ENCODE measurements around the gene FBXW11.
"Not testable (repeated sequence)": the region's sequence is repeated elsewhere in the genome, so short reads cannot be mapped to it uniquely, and the experiment has no call there.

FBXW11 gene

DNA sequence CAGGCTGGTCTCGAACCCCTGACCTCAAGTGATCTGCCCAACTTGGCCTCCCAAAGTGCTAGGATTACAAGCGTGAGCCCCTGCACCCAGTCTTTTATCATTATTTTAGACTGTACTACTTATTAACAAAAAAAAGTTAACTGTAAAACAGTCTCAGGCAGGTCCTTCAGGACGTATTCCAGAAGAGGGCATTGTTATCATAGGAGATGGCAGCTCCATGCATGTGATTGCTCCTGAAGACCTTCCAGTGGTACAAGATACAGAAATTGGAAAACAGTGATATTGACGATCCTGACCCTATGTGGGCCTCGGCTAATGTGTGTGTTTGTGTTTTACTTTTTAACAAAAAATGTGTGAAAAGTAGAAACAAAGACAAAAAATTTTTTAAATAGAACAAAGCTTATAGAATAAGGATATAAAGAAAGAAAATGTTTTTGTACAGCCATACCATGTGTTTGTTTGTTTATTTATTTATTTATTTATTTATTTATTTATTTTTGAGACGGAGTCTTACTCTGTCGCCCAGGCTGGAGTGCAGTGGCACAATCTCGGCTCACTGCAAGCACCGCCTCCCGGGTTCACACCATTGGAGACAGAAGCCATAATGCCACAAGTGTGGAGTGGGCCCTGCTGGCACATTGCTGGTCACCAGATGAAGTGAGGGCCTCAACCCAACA is 13.8 kb upstream of the FBXW11 start:
- not testable (repeated sequence) for H3K4me3 ChIP-seq (ENCODE audit: low read depth, low read length)

DNA sequence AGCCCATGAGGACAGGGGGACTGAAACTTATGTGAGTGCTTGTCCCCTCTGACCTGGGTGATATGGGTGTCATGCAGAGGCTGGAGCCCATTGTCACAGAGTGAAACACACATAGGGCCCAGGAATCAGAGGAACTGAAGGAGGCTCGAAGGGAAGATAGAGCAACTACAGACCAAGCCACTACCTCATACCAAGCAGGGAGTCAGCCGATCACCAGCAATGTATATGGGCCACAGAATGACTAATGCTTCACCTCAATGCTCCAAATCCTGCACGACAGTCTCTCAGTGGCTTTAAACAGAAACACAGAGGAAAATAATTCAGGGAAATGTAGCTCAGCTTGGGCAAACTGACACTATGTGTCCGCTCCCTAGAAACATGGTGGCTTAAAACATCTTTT is 8.9 kb upstream of the FBXW11 start:
- DNase-seq (ENCODE audit: low read depth): no peak
- no peak overlapping the region for H3K4me3 ChIP-seq (ENCODE audit: low read depth, low read length)
- TF ChIP-seq, protein P1, sequence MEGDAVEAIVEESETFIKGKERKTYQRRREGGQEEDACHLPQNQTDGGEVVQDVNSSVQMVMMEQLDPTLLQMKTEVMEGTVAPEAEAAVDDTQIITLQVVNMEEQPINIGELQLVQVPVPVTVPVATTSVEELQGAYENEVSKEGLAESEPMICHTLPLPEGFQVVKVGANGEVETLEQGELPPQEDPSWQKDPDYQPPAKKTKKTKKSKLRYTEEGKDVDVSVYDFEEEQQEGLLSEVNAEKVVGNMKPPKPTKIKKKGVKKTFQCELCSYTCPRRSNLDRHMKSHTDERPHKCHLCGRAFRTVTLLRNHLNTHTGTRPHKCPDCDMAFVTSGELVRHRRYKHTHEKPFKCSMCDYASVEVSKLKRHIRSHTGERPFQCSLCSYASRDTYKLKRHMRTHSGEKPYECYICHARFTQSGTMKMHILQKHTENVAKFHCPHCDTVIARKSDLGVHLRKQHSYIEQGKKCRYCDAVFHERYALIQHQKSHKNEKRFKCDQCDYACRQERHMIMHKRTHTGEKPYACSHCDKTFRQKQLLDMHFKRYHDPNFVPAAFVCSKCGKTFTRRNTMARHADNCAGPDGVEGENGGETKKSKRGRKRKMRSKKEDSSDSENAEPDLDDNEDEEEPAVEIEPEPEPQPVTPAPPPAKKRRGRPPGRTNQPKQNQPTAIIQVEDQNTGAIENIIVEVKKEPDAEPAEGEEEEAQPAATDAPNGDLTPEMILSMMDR (IDR thresholded peaks at IDR 0.05; ENCODE audit: control insufficient read depth, extremely low read depth, insufficient read depth): no peak

More for the DNA sequence above, 13.8 kb upstream of the FBXW11 start:
- not testable (repeated sequence) for DNase-seq (ENCODE audit: low read depth)
- TF ChIP-seq, protein P1 (IDR thresholded peaks at IDR 0.05; ENCODE audit: control insufficient read depth, extremely low read depth, insufficient read depth): 0 out of 2 replicates have a peak, but pooled peaks have one; percentile 11

DNA sequence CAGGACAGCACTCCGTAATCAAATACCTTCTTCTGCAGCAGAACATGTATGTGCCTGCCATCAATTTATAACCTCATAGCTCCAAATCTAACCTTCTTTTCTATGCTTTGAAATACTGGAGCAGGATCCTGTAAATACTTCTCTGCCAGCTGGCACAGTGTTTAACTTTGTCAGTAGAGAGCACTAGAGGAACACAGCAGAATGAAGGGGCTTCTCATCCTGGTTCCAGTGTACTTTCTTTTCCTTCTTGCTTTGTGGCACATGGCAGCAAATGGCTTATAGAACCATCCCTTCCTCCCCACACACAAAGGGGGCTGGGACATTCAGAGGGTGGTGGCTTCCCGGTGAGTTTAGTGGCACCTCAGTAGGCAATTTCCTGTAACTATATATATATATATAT is 3.8 kb upstream of the FBXW11 start:
- TF ChIP-seq, protein P1 (IDR thresholded peaks at IDR 0.05; ENCODE audit: control insufficient read depth, extremely low read depth, insufficient read depth): no peak
- DNase-seq (ENCODE audit: low read depth): no peak
- H3K4me3 ChIP-seq (ENCODE audit: low read depth, low read length): no peak overlapping the region

DNA sequence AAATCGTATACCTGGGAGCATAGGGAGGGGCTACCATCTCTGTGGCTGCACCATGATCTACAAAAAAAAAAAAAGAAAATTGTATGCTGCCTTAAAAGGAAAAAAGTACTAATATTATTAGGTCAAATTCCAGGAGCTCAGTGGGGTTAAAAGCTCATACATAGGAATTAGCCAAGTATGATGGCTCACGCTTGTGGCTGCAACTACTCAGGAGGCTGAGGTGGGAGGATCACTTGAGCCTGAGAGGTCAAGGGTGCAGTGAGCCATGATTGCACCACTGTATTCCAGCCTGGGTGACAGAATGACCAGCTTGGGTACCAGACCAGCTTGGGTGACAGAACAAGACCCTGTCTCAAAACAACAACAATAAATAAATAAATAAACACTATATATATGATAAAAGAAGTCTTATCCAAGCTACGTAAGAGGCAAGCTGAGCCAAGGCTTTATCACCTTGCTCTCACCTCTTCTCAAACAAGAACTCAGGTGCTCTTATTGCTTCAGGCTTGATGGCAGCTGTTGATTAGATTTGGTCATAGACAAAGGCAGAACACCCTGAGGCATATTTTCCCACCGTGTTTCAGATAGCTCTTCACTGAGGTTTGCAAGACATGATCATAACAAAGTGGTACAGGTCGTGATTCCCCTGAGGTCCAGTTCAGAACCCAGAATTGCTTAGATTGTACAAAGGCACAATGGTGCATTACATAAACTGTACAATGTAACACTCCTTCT is 3.3 kb upstream of the FBXW11 start:
- TF ChIP-seq, protein P1 (IDR thresholded peaks at IDR 0.05; ENCODE audit: control insufficient read depth, extremely low read depth, insufficient read depth): no peak
- no peak for DNase-seq (ENCODE audit: low read depth)
- no peak overlapping the region for H3K4me3 ChIP-seq (ENCODE audit: low read depth, low read length)

DNA sequence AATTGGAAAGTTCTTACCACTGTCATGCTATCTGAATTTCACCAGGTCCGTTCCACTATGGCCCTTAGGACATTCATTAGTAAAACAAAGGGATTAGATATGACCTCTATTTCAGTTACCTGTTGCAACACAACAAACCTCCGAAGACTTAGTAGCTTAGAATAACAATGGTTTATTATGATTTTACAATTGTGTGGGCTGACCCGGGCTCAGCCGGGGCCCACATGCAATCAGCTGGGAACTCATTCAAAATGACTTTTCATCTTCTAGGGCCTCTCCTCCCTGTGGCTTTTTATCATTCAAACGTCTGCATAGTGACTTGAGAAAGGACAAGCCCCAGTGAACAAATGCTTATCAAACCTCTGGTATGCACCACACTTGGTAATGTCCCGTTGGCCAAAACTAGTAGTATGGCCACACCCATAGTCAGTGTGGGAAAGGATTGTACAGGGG is 2.3 kb upstream of the FBXW11 start:
- no peak for DNase-seq (ENCODE audit: low read depth)
- TF ChIP-seq, protein P1 (IDR thresholded peaks at IDR 0.05; ENCODE audit: control insufficient read depth, extremely low read depth, insufficient read depth): no peak
- H3K4me3 ChIP-seq (ENCODE audit: low read depth, low read length): no peak overlapping the region

DNA sequence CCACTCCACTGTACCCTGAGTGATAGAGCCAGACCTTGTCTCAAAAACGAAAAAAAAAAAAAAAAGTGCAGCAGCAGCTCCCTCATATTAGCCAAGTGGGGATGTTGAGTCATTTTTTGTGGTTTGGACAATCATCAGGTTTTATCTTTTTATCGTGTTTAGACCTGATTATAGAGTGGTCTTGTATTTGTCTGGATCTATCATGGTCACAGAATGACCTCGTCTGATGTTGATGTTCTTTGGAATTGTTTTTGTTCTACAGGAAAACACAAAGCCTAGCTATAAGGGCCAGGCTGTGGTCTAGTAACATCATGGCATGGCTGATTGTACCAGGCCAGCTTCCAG is 1.6 kb upstream of the FBXW11 start:
- H3K4me3 ChIP-seq (ENCODE audit: low read depth, low read length): peak overlapping the region; percentile 96
- TF ChIP-seq, protein P1 (IDR thresholded peaks at IDR 0.05; ENCODE audit: control insufficient read depth, extremely low read depth, insufficient read depth): no peak
- no peak for DNase-seq (ENCODE audit: low read depth)

Measured in LNCaP clone FGC (cell line).